Neural crest cell (in vitro differentiated cells): Measurements from ENCODE around the gene NT5M. TPM values are rescaled to one million over a fixed set of nuclear protein-coding genes. Genes with fewer than 3 reads are reported as not detected.

Experiments used
- DNase-seq: peaks from one replicate; pipeline ENCODE4 v3.0.0; 2021; ENCODE audit warnings: low read depth, mixed read lengths, low spot score
- H3K27ac Mint-ChIP-seq: one replicate; pipeline ENCODE4 v1.8.0; 2021; ENCODE audit warnings: mild to moderate bottlenecking, mixed read lengths; ENCODE audit not compliant: unreplicated experiment
- H3K27me3 Mint-ChIP-seq: 2 replicates; pipeline ENCODE4 v1.8.0; 2021; ENCODE audit warnings: low read depth, mild to moderate bottlenecking, mixed read lengths
- H3K36me3 Mint-ChIP-seq: 2 replicates; pipeline ENCODE4 v1.8.0; 2021; ENCODE audit warnings: low read depth, mild to moderate bottlenecking, mixed read lengths
- H3K4me1 Mint-ChIP-seq: 2 replicates; pipeline ENCODE4 v1.8.0; 2021; ENCODE audit warnings: mixed read lengths
- H3K4me3 Mint-ChIP-seq: one replicate; pipeline ENCODE4 v1.8.0; 2021; ENCODE audit warnings: mild to moderate bottlenecking, mixed read lengths
- H3K9me3 Mint-ChIP-seq: 2 replicates; pipeline ENCODE4 v1.8.0; 2021; ENCODE audit warnings: mixed read lengths
- total RNA-seq: library from RNA; stranded (reverse); gene quantifications from 2 replicates; pipeline ENCODE4 v1.2.1, GENCODE V29; 2021
- TF ChIP-seq, protein P1 (sequence below): fragments of 200-600 bp; sonication (generic); conservative IDR thresholded peaks from 2 replicates; pipeline ENCODE4 v1.5.0; 2021; ENCODE audit warnings: antibody characterized with exemption, mild to moderate bottlenecking

NT5M gene
- total RNA-seq, 1 donor from 2014 or later = 10.3 TPM

DNA sequence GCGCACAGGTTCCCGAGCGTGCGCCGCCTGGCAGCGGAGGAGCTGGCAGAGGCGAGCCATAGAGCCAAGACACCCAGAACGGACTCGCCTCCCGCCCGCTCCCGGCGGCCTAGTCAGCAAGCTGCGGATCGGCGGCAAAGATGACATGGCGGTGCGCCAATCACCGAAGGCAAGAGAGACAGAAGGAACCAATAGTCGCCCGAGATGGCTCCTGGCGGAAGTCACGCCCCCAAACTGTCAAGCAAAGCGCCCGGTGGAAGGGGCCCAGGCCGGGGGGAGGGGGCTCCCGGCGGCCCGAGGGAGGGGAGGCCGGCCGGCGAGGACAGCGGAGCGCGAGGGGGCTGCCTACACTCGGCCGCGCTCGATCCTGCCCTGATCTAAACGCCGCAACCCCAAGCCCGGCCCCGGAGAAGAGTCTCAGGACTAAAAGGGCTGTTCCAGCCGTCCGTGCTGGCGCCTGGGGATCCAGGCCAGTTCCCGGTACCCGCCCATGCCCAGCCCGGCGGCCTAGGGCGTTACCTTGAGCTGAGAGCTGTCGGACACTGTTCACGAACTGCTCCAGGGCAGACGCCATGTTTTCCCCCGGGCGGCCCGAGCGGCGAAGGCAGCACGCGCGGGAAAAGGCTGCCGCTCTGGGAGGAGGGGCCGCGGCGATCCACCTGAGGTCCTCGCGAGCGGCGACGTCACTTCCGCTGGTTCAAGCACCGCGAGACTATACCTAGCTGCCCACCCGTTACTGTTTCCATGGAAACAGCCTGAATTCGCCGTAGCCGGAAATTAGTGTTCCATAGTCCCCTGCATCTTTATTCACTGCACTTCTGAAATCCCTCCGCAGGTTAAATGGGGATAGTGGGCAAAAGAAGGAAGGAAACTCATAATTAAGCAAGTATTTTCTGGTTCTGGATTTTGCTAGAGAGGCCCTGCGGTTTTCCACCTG lies 22.3 kb upstream of the NT5M start, which contains the start of gene COPS3:
Gene COPS3, minus strand, starts transcription at position 634 of the 937 bp plus-strand sequence. Its CDS starts 60 bp downstream, at position 574.
- no peaks in the 10 kb centered on the region for H3K9me3 Mint-ChIP-seq
- peak within 1 kb of the TSS; percentile 86 for H3K27ac Mint-ChIP-seq
- H3K4me3 Mint-ChIP-seq = peak within 1 kb of the TSS; percentile 90
- DNase-seq = peak; percentile 91
- no peaks in the 10 kb centered on the region for H3K36me3 Mint-ChIP-seq
- H3K4me1 Mint-ChIP-seq = peaks cover 23% of the 10 kb centered on the region
- TF ChIP-seq, protein P1, sequence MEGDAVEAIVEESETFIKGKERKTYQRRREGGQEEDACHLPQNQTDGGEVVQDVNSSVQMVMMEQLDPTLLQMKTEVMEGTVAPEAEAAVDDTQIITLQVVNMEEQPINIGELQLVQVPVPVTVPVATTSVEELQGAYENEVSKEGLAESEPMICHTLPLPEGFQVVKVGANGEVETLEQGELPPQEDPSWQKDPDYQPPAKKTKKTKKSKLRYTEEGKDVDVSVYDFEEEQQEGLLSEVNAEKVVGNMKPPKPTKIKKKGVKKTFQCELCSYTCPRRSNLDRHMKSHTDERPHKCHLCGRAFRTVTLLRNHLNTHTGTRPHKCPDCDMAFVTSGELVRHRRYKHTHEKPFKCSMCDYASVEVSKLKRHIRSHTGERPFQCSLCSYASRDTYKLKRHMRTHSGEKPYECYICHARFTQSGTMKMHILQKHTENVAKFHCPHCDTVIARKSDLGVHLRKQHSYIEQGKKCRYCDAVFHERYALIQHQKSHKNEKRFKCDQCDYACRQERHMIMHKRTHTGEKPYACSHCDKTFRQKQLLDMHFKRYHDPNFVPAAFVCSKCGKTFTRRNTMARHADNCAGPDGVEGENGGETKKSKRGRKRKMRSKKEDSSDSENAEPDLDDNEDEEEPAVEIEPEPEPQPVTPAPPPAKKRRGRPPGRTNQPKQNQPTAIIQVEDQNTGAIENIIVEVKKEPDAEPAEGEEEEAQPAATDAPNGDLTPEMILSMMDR = no peak
- no peaks in the 10 kb centered on the region for H3K27me3 Mint-ChIP-seq

DNA sequence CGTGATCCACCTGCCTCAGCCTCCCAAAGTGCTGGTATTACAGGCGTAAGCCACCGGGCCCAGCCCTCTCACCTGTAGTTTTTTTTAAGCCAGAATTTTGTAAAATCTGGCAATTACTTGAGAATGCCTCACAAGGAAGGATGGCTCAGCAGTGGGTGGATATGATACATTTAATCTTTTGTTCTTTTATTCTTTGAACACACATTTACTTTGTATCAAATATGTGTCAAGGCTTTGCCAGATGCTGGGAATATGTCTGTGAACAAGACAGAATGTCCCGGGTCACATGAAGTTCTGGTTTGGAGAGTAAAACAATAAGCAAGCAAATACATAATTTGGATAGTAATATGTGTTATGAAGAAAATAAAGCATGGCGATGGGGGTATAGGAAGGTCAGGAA lies 17.2 kb upstream of the NT5M start:
- DNase-seq = no peak
- Mint-ChIP-seq H3K27ac (no peak overlapping the region), H3K4me3 (no peak overlapping the region), H3K4me1 (peaks cover 10% of the 10 kb centered on the region), H3K27me3 (no peaks in the 10 kb centered on the region), H3K36me3 (no peaks in the 10 kb centered on the region), H3K9me3 (no peaks in the 10 kb centered on the region)
- TF ChIP-seq, protein P1 = no peak

DNA sequence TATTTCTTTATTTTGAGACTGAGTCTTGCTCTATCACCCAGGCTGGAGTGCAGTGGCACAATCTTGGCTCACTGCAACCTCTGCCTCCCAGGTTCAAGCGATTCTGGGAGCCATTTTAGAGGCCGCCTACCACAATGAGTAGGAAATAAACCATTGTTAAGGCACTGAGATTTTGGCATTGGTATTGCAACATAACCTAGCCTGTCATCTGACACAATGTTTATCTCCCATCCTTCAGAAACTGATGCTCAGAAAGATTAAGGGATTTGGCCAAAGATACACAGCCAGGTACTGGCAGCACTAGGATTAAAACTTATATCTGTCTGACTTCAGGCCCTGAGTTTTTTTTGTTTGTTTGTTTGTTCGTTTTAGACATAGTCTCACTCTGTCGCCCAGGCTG lies 14.1 kb upstream of the NT5M start:
- no peaks in the 10 kb centered on the region for H3K27me3 Mint-ChIP-seq
- no peaks in the 10 kb centered on the region for H3K4me1 Mint-ChIP-seq
- H3K27ac Mint-ChIP-seq = peak overlapping the region; percentile 57
- H3K9me3 Mint-ChIP-seq = no peaks in the 10 kb centered on the region
- TF ChIP-seq, protein P1 = no peak
- H3K36me3 Mint-ChIP-seq = no peaks in the 10 kb centered on the region
- no peak for DNase-seq
- no peak overlapping the region for H3K4me3 Mint-ChIP-seq

DNA sequence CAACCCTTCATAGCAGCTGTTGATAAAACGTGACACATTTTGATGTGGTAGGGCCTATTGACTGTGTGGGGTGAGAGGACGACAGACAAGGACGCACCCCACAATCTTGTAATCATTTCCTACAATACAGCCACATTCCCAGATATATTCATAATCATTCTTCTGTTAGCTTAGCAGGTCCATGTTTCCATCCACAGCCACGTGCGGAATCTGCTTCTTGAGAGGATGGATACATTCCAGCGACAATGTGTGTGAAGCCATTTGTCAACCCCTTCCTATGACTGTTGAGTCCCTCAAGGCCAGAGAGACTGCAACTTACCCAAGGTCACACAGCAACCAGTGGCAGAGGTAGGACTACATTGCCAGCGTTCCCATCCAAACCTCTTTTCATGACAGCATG lies 13.5 kb upstream of the NT5M start:
- no peak overlapping the region for H3K4me3 Mint-ChIP-seq
- no peak for DNase-seq
- no peaks in the 10 kb centered on the region for H3K4me1 Mint-ChIP-seq
- H3K9me3 Mint-ChIP-seq = no peaks in the 10 kb centered on the region
- no peaks in the 10 kb centered on the region for H3K36me3 Mint-ChIP-seq
- H3K27ac Mint-ChIP-seq = peak overlapping the region; percentile 57
- TF ChIP-seq, protein P1 = no peak
- H3K27me3 Mint-ChIP-seq = no peaks in the 10 kb centered on the region

DNA sequence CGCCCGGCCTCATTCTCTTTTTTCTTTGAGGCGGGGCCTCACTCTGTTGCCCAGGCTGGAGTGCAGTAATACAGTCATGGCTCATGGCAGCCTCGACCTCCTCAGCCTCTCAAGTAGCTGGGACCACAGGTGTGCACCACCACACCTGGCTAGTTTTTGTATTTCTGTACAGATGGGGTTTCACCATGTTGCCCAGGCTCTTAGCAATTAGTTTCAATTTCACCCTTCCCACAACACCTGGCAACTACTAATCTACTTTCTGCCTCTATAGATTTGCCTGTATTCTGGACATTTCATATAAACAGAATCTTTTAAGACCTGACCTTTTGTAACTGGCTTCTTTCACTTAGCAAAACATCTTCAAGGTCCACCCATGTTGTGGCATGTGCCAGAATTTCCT lies 8.0 kb upstream of the NT5M start:
- Mint-ChIP-seq H3K27ac (no peak overlapping the region), H3K27me3 (no peaks in the 10 kb centered on the region), H3K36me3 (no peaks in the 10 kb centered on the region), H3K4me3 (no peak overlapping the region), H3K9me3 (no peaks in the 10 kb centered on the region), H3K4me1 (peaks cover 2% of the 10 kb centered on the region)
- TF ChIP-seq, protein P1 = no peak
- no peak for DNase-seq
